ENCODE measurements around the gene FAM3A. TPM values are rescaled to one million over a fixed set of nuclear protein-coding genes. Genes with fewer than 3 reads are reported as not detected.
"Not testable (repeated sequence)": the region's sequence is repeated elsewhere in the genome, so short reads cannot be mapped to it uniquely, and the experiment has no call there.

FAM3A gene, protein sequence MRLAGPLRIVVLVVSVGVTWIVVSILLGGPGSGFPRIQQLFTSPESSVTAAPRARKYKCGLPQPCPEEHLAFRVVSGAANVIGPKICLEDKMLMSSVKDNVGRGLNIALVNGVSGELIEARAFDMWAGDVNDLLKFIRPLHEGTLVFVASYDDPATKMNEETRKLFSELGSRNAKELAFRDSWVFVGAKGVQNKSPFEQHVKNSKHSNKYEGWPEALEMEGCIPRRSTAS
- 10 to 100 TPM; 24.5 to 25.4 TPM for total RNA-seq

DNA sequence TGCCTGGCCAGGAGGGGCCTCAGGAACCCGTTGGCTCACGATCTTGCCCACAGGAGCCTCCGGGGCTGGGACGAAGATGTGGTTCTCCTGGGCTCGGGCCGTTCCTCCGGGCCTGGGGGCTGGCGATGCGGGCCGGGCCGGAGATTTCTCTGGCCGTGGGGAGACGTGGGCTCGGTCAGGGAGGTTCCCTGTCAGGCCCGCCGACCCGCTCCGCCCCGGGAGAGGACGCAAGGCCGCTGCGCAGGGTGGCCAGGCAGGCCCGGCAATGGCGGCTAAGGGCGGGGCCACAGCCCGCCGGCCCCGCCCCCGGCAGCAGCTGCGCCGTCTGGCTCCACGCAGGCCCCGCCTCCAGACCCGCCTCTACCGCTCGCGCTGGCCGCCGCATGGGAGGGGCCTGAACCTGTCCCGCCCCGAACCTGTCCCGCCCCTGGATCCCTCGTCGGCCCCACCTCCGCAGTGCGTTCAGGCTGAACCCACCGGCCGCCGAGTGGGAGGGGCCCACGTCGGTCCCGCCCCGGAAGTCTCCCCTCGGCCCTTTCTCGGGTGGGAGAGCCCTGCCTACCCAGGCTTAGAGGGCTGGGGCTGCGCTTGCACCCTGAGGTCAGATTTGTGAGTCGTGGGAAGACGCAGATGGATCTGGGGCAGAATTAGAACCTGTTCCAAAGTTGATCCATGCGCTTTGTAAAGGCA is at the start of gene FAM3A:
Gene FAM3A, minus strand, starts transcription at position 267 of the 690 bp plus-strand sequence. CDS start 460 bp downstream, outside the sequence.
- Mint-ChIP-seq H3K27ac (peak within 1 kb of the TSS; percentile 86), H3K9me3 (no peaks in the 10 kb centered on the region), H3K27me3 (no peaks in the 10 kb centered on the region), H3K36me3 (ENCODE audit: low read depth) (peaks cover 6% of the 10 kb centered on the region), H3K4me3 (peak within 1 kb of the TSS; percentile 87), H3K4me1 (peaks cover 10% of the 10 kb centered on the region)
- peak; percentile 96 for ATAC-seq (replicated peaks)

DNA sequence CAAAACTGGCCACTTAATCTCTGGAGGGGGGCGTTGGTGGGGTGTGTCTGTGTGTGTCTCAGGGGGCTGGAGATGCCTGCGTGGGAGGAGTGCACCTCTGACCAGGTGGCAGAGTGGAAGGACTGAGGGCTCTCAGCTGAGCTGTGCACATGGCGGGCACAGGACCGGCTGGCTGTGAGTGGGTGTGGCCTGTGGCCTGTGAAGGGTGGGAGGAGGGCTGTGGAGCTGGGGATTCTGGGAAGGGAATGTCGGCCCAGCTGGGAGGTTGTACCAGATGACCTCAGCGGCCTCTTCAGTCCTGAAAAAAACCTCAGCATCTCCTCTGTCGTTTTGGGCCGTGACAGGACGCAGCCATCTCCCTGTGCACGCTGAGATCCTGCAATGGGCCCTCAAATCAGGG is 46.3 kb upstream of the FAM3A start:
- H3K4me3 Mint-ChIP-seq; H3K27me3 Mint-ChIP-seq; H3K36me3 Mint-ChIP-seq (ENCODE audit: low read depth); H3K4me1 Mint-ChIP-seq; H3K27ac Mint-ChIP-seq; H3K9me3 Mint-ChIP-seq; ATAC-seq (replicated peaks): not testable (repeated sequence)

DNA sequence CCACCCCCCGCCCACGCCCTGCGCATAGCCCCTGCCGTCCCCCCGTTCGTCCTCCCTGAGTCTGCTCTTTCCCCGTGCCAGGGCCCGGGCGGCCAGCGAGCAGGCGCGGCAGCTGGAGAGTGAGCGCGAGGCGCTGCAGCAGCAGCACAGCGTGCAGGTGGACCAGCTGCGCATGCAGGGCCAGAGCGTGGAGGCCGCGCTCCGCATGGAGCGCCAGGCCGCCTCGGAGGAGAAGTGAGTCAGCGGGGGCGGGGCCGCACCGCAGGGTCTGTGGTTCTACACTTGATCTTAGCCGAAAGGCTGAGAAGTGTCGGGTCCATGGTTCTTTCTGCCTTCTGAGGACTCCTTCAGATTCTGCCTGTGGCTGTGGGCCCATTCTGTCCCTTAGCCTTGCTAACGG is 44.3 kb upstream of the FAM3A start:
- not testable (repeated sequence) for H3K4me1 Mint-ChIP-seq; H3K36me3 Mint-ChIP-seq (ENCODE audit: low read depth); H3K4me3 Mint-ChIP-seq; ATAC-seq (replicated peaks); H3K9me3 Mint-ChIP-seq; H3K27me3 Mint-ChIP-seq; H3K27ac Mint-ChIP-seq

DNA sequence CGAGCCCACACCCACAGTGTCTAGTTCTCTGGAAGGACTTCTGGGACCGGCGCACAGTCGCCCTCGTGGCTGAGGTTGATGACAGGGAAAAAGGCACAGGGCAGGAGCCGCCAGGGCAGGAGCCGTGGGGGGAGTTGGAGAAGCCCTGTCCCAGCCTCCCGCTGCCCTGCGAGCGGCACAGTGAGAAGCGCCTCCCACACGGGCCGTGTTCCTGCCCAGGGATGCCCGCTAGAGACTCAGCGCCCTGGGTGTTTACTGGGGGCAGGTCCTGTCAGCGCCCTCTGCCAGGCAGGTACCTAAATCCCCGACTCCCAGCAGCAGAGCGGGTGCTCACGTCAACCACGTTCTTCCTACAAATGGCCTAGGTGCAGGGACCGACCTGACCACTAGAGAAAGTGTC is 42.9 kb upstream of the FAM3A start:
- H3K4me1 Mint-ChIP-seq: not testable (repeated sequence)

DNA sequence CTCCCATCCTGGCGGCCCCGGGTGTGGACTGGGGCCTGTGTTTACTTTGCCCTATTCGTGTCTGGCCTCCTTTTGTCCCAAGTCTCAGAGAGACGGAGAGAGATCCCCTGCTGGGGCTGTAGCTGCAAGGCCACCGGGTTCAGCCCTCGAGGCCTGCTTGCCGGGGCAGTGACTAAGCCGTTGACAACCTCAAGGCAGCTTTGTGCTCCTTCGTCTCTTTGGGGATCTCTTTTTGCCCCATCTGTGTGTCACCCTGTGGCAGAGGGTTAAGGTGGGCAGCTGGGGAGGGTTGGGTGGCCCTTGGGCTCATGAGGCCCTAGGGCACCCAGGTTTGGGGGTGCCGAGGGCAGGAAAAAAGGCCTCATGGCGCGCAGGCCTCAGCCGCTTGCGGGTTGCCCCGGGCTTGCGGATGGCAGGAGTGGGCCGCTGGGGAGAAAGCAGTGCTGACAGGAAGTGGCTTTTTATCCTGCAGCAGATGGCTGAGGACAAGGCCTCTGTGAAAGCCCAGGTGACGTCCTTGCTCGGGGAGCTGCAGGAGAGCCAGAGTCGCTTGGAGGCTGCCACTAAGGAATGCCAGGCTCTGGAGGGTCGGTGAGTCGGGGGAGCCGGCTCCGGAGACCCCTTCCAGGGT is 42.1 kb upstream of the FAM3A start:
- not testable (repeated sequence) for H3K27me3 Mint-ChIP-seq, H3K9me3 Mint-ChIP-seq, H3K4me3 Mint-ChIP-seq, H3K4me1 Mint-ChIP-seq, H3K27ac Mint-ChIP-seq
- ATAC-seq (replicated peaks): peak; percentile 85
- peaks cover 21% of the 10 kb centered on the region for H3K36me3 Mint-ChIP-seq (ENCODE audit: low read depth)

More for the DNA sequence above, 42.9 kb upstream of the FAM3A start:
- not testable (repeated sequence) for H3K27me3 Mint-ChIP-seq; H3K4me3 Mint-ChIP-seq; ATAC-seq (replicated peaks); H3K9me3 Mint-ChIP-seq; H3K27ac Mint-ChIP-seq
- H3K36me3 Mint-ChIP-seq (ENCODE audit: low read depth): peaks cover 16% of the 10 kb centered on the region

DNA sequence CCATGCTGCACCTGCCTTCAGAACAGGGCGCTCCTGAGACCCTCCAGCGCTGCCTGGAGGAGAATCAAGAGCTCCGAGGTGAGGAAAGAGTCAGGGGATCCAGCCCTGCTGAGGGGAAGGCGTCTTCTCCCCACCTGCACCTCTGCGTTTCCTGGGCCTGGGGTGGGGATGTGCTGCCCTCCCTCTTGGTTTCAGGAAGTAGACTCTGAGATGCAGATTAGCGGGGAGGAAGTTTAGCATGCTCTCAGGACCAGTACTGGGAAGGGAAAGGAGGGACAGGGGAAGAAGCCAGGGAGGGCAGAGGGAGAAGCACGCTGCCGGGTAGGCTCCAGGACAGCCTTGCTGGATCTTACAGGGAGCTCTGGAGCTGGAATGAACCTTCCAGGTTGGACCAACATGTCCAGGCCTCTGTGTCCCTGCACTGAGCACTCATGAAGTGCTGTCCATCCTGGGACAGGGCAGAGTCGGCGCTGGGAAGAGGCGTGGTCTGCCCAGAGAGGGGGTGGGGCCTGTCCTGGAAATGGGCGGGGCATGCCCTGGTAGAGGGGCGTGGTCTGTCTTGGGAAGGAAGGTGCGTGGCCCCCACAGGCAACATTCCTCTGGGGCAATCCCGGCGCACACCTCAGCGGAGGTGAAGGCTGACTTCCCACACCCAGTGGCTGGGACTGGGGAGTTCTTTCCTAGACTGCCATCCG is 36.2 kb upstream of the FAM3A start:
- ATAC-seq (replicated peaks); H3K27me3 Mint-ChIP-seq; H3K27ac Mint-ChIP-seq; H3K4me3 Mint-ChIP-seq; H3K9me3 Mint-ChIP-seq: not testable (repeated sequence)
- Mint-ChIP-seq H3K4me1 (peaks cover 14% of the 10 kb centered on the region), H3K36me3 (ENCODE audit: low read depth) (peaks cover 57% of the 10 kb centered on the region)

DNA sequence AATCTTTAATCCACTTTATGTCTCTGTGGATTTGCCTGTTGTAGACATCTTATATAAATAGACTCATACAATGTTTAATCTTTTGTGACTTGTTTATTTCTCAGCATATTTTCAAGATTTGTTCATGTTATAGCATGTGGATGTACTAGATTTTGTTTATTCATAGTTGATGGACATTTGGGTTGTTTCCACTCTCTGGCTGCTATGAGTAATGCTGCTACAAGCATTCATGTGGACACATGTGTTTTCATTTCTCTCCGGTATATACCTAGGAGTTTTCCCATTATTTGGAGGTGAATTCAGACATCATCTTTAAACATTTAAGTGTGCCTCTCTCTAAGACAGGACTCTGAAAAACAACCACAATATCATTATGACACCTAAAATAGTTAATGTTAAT is 33.7 kb upstream of the FAM3A start:
- peak overlapping the region; percentile 96 for H3K4me3 Mint-ChIP-seq
- H3K27ac Mint-ChIP-seq: peak overlapping the region; percentile 71
- peaks cover 14% of the 10 kb centered on the region for H3K4me1 Mint-ChIP-seq
- ATAC-seq (replicated peaks): no peak
- no peaks in the 10 kb centered on the region for H3K27me3 Mint-ChIP-seq
- H3K9me3 Mint-ChIP-seq: no peaks in the 10 kb centered on the region
- H3K36me3 Mint-ChIP-seq (ENCODE audit: low read depth): peaks cover 60% of the 10 kb centered on the region

DNA sequence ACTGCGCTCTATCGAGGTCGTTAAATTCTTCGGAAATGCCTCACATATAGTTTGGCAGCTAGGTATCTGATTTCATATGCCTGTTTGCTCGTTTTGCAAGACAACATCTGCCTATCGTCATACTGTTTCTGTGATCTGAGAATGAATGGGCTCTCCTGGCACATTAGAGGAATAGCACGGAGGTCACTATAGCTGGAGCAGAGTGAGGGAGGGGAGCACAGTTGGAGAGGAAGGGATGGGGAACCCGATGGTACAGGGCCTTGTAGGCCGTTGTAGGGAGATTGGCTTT is 31.9 kb upstream of the FAM3A start:
- no peak for ATAC-seq (replicated peaks)
- Mint-ChIP-seq H3K27ac (peak overlapping the region; percentile 92), H3K9me3 (no peaks in the 10 kb centered on the region), H3K36me3 (ENCODE audit: low read depth) (peaks cover 54% of the 10 kb centered on the region), H3K27me3 (no peaks in the 10 kb centered on the region), H3K4me3 (peak overlapping the region; percentile 96), H3K4me1 (peaks cover 15% of the 10 kb centered on the region)

DNA sequence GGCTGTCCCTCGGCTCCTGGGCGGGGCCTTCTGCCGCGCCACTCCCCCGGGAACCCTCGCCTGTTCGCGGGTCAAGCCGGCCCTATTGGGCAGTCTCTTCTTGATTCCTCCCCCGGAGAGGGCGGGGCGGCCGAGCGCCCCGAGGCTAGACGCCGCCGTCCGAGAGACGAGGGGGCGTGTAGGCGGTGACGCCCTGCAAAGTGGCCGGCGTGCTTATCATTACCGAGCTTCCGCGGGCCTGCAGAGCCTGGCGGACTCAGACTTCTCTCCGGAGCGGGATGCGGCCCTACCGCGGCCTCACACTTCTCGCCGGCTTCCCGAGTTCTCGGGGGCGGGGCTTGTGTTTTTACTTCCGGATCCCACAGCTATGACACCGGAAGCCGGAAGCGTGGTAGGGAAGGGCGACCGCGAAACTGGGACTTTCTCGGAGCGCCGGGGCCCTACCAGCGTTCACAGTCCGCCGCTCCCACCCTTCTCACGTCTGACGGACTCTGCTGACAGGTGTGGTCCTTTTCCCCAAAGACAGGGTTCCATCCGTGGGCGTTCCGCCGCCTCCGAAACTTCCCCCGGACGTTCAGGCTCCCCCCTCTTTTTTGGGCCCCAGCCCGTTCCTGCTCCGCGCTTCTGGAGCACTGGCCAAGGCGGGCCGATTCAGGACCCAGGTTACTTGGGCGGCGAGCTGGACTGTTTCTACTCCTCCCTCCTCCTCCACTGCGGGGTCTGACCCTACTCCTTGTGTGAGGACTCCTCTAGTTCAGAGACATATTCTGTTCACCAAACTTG is 31.4 kb upstream of the FAM3A start, which contains the start of gene IKBKG:
Gene IKBKG, plus strand, starts transcription at position 376 of the 783 bp plus-strand sequence. CDS start 4,383 bp downstream, outside the sequence.
- Mint-ChIP-seq H3K4me3 (peak within 1 kb of the TSS; percentile 96), H3K36me3 (ENCODE audit: low read depth) (peaks cover 57% of the 10 kb centered on the region), H3K9me3 (no peaks in the 10 kb centered on the region), H3K4me1 (peaks cover 19% of the 10 kb centered on the region), H3K27ac (peak within 1 kb of the TSS; percentile 92), H3K27me3 (no peaks in the 10 kb centered on the region)
- peak; percentile 91 for ATAC-seq (replicated peaks)

DNA sequence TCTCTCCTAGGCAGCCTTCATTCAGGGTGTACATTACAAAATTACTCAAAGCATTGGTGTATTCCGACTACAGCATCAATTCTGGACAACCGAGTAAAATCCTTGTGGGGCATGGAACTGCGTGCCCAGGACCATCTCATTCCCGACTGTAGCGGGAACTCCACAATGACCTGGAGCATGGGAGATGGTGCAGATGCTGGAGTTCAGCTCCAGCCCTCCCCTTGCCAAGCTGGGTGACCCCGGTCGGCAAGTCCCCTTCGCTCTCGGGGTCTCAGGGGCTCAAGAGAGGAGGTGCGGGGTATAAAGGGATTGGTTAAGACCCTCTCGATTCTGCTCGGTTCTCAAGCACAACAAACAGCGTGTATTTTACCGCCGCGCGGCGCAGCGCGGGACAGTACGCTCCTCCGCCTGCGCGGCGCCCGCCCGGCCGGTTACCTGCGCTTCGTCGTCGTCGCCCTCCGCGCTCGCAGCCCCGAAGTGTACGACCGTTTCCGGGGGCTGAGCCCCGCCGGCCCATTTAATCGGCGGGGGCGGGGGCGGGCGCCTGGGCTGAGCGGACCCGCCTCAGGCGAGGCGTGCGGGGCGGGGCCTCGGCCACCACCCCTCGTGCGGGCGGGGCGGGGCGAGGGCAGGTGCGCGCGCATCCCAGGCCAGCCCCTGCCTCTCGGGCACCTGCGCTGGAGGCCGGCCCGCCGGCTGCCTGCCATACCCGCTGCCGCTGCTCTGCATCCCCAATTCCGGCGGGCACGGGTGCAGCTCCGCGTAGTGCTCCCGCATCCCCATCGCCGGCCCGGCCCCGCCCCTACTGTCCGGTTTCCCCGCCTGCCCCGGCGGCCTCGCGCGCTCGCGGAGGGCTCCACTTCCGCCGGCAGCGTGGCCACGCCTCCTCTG is 30.6 kb upstream of the FAM3A start, which contains the start of gene G6PD:
Gene G6PD, minus strand, starts transcription at position 493 of the 891 bp plus-strand sequence. CDS start 691 bp downstream, outside the sequence.
- peak within 1 kb of the TSS; percentile 96 for H3K4me3 Mint-ChIP-seq
- peak within 1 kb of the TSS; percentile 92 for H3K27ac Mint-ChIP-seq
- H3K27me3 Mint-ChIP-seq: no peaks in the 10 kb centered on the region
- peak; percentile 76 for ATAC-seq (replicated peaks)
- H3K9me3 Mint-ChIP-seq: no peaks in the 10 kb centered on the region
- peaks cover 19% of the 10 kb centered on the region for H3K4me1 Mint-ChIP-seq
- peaks cover 52% of the 10 kb centered on the region for H3K36me3 Mint-ChIP-seq (ENCODE audit: low read depth)

DNA sequence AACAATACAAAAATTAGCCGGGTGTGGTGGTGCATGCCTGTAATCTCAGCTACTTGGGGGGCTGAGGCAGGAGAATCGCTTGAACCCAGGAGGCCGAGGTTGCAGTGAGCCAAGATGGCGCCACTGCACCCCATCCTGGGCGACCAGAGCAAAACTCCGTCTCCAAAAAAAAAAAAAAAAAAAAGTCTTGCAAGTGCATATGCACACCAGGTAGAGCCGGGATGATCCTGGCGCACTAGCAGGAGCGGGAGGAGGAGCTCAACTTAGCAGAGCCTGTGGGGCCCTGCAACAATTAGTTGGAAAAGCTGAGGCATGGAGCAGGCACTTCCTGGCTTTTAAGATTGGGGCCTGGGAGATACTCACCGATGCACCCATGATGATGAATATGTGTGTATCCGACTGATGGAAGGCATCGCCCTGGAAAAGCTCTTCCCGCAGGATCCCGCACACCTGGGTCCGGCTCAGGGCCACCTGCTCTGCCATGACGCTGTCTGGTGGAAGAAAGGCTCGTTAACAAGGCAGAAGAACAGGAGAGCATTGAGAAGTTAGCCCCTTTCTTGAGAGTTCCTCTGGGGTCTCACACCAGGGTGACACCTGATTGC is 29.7 kb upstream of the FAM3A start:
- H3K4me1 Mint-ChIP-seq: peaks cover 19% of the 10 kb centered on the region
- H3K27me3 Mint-ChIP-seq: no peaks in the 10 kb centered on the region
- no peak overlapping the region for H3K27ac Mint-ChIP-seq
- no peaks in the 10 kb centered on the region for H3K9me3 Mint-ChIP-seq
- H3K36me3 Mint-ChIP-seq (ENCODE audit: low read depth): peaks cover 46% of the 10 kb centered on the region
- H3K4me3 Mint-ChIP-seq: peak overlapping the region; percentile 96
- ATAC-seq (replicated peaks): no peak

DNA sequence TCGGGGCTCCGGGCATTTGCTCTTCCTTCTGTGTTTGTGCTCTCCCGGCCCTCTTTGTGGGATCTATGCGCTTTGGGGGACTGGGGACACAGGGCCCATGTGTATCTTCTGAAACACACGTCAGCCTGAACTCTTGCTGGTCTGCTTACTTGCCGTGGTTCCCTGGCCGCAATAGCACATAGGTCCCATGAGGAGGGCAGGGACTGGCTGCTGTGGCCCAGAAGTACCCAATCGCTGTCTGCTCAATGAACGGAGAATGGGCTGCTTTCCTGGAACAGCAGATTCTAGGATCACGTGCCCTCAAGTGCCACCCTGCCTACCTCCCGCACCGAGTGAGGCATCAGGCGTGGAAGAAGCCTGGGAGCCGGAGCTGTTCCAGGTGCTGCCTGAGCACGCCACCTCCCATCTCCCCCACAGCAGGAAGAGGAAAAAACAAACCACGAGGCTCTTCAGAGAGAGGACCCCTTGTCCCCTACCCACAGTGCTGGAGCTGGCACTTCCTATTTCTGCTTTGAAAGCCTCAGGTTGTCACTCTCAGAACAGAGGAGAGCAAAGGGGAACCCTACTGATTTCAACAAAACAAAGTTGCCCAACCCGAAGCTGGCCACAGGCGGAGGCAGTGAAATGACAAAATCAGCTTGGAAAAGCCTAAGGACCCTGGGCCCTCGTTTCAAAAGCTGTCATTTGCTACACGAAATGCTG is 26.8 kb upstream of the FAM3A start:
- H3K27me3 Mint-ChIP-seq: no peaks in the 10 kb centered on the region
- ATAC-seq (replicated peaks): no peak
- H3K4me1 Mint-ChIP-seq: peaks cover 5% of the 10 kb centered on the region
- H3K9me3 Mint-ChIP-seq: no peaks in the 10 kb centered on the region
- peak overlapping the region; percentile 90 for H3K27ac Mint-ChIP-seq
- H3K36me3 Mint-ChIP-seq (ENCODE audit: low read depth): peaks cover 37% of the 10 kb centered on the region
- H3K4me3 Mint-ChIP-seq: peak overlapping the region; percentile 96
